GM12878 (cell line): Measurements from ENCODE around the gene METTL8. TPM values are rescaled to one million over a fixed set of nuclear protein-coding genes. Genes with fewer than 3 reads are reported as not detected.

Experiments used
- ATAC-seq: fragments of 200-7000 bp; cut with Tn5 transposase; 3 replicates; pipeline ENCODE4 v1.9.1; 2020; ENCODE audit warnings: mild to moderate bottlenecking, moderate library complexity
- BruUV-seq: library from RNA; stranded (reverse); fragments of 400-500 nt; replicated peaks from 2 replicates; lab custom pipeline; 2021; lab: Mats Ljungman, UMichigan
- CTCF ChIA-PET: fragments of 300-600 bp; sonication (Branson Sonifier 250); formaldehyde crosslinking; extraction: SDS; loops from one replicate; lab custom pipeline; 2021; ENCODE audit warnings: inconsistent platforms; lab: Yijun Ruan, JAX
- POLR2A ChIA-PET: fragments of 350-600 bp; formaldehyde crosslinking; extraction: SDS; loops from one replicate; lab custom pipeline; 2021; ENCODE audit warnings: inconsistent platforms; lab: Charles Lee
- RAD21 ChIA-PET: fragments of 300-600 bp; sonication (Branson Sonifier 250); formaldehyde crosslinking; loops from one replicate; lab custom pipeline; 2023; ENCODE audit warnings: antibody characterized with exemption; ENCODE audit not compliant: unreplicated experiment; lab: Charles Lee
- SMC1A ChIA-PET: fragments of 300-600 bp; sonication (Branson Sonifier 250); formaldehyde crosslinking; loops from one replicate; lab custom pipeline; 2023; ENCODE audit not compliant: unreplicated experiment, uncharacterized antibody; lab: Charles Lee
- DNase-seq: peaks from one replicate; pipeline ENCODE4 v3.0.0-alpha.2; 2011; ENCODE audit warnings: low read depth, low spot score
- FAIRE-seq: peaks from 3 replicates; lab custom pipeline; 2011; peaks lifted over from hg19 to GRCh38; lab: Jason Lieb, UNC
- H2AFZ ChIP-seq: 2 replicates; pipeline ENCODE4 v1.6.0; 2011; ENCODE audit warnings: low read depth, low read length, control low read depth; ENCODE audit not compliant: control insufficient read depth
- H3K27ac ChIP-seq: 2 replicates; pipeline ENCODE4 v1.5.1; 2011; ENCODE audit warnings: control low read depth; ENCODE audit not compliant: control insufficient read depth, insufficient read depth
- H3K27me3 ChIP-seq, 2 experiments: replicated peaks in 1 of 2; 2 replicates each; pipeline versions ENCODE4 v1.6.0 to v1.6.1; 2011; ENCODE audit warnings: low read length in 1 of 2; ENCODE audit not compliant: control insufficient read depth in 2 of 2, insufficient read depth in 2 of 2
- H3K36me3 ChIP-seq, 2 experiments: 2 replicates each; pipeline ENCODE4 v1.5.1; 2011; ENCODE audit warnings: low read length in 1 of 2; ENCODE audit not compliant: control insufficient read depth in 2 of 2, insufficient read depth in 2 of 2
- H3K4me1 ChIP-seq: 2 replicates; pipeline ENCODE4 v1.6.1; 2011; ENCODE audit warnings: mild to moderate bottlenecking, low read length, moderate library complexity, mixed read lengths; ENCODE audit not compliant: control insufficient read depth, insufficient read depth
- H3K4me2 ChIP-seq: 2 replicates; pipeline ENCODE4 v1.6.0; 2011; ENCODE audit warnings: control low read depth; ENCODE audit not compliant: control insufficient read depth, insufficient read depth
- H3K4me3 ChIP-seq: fragments of 200-600 bp; sonication (generic); 2 replicates; pipeline ENCODE4 v1.5.1; 2016
- H3K79me2 ChIP-seq: 2 replicates; pipeline ENCODE4 v1.6.0; 2011; ENCODE audit warnings: low read length; ENCODE audit not compliant: control insufficient read depth, insufficient read depth
- H3K9ac ChIP-seq: 2 replicates; pipeline ENCODE4 v1.8.0; 2011; ENCODE audit warnings: low read length, control low read depth, mixed read lengths; ENCODE audit not compliant: control insufficient read depth, insufficient read depth
- H3K9me3 ChIP-seq: replicated peaks from 3 replicates; pipeline ENCODE4 v1.5.1; 2011; ENCODE audit warnings: mild to moderate bottlenecking, low read length; ENCODE audit not compliant: control insufficient read depth, insufficient read depth
- H4K20me1 ChIP-seq: 2 replicates; pipeline ENCODE4 v1.6.0; 2011; ENCODE audit not compliant: control insufficient read depth, insufficient read depth
- BCL11A ChIP-seq: IDR thresholded peaks from 2 replicates; pipeline ENCODE4 v1.6.1; 2011; ENCODE audit warnings: low read depth, low read length
- BCLAF1 ChIP-seq: fragments of 450-650 bp; IDR thresholded peaks from 2 replicates; pipeline ENCODE4 v1.6.1; 2017; ENCODE audit warnings: antibody characterized with exemption, mild to moderate bottlenecking, moderate library complexity
- CBFB ChIP-seq: IDR thresholded peaks from 2 replicates; pipeline ENCODE4 v1.6.1; 2016; ENCODE audit warnings: antibody characterized with exemption, low read depth
- CREM ChIP-seq: IDR thresholded peaks from 2 replicates; pipeline ENCODE4 v1.6.1; 2014; ENCODE audit warnings: antibody characterized with exemption, low read depth
- E4F1 ChIP-seq: fragments of 450-650 bp; IDR thresholded peaks from 2 replicates; pipeline ENCODE4 v1.6.1; 2018; ENCODE audit warnings: borderline replicate concordance, mild to moderate bottlenecking; ENCODE audit not compliant: partially characterized antibody
- ZBTB11 ChIP-seq: fragments of 450-650 bp; formaldehyde crosslinking; IDR thresholded peaks from 2 replicates; pipeline ENCODE4 v1.5.0; 2022; ENCODE audit warnings: mild to moderate bottlenecking, missing genetic modification characterization
- ZBTB4 ChIP-seq: fragments of 450-650 bp; formaldehyde crosslinking; IDR thresholded peaks from 2 replicates; pipeline ENCODE4 v1.4.0; 2022; ENCODE audit warnings: mild to moderate bottlenecking, moderate library complexity
- WGBS: methylation state at CpG from one replicate; pipeline ENCODE4 v1.1.6; 2016; ENCODE audit warnings: low lambda C conversion rate; ENCODE audit not compliant: insufficient replicate concordance, insufficient coverage; ENCODE audit errors: missing lambda C conversion rate; 5-methylcytosine and 5-hydroxymethylcytosine counted together
- in situ Hi-C: fragments of 300-500 bp; cut with MboI; formaldehyde crosslinking; loops from 9 replicates; pipeline ENCODE4 v1.14.3; 2018; ENCODE audit warnings: mixed read lengths
- intact Hi-C: fragments of 100-400 bp; cut with micrococcal nuclease; formaldehyde crosslinking; loops from one replicate; pipeline ENCODE4 v1.14.2; 2022; ENCODE audit not compliant: unreplicated experiment
- polyA plus RNA-seq, 11 experiments: library from polyadenylated mRNA; depleted of rRNA in 4 of 11; unstranded in 6 of 11; stranded (reverse) in 5 of 11; fragments of >200 nt; fragmentation: Nextera tagmentation in 4 of 11; fragmentation: Illumina TruSeq in 1 of 11; extraction: Ambion mirVana in 4 of 11; extraction: Trizol in 1 of 11; gene quantifications; 1 replicate in 1 of 11; 2 replicates in 10 of 11; pipeline versions ENCODE4 v1.2.1 to v1.2.3, GENCODE V29; 2011 to 2016; ENCODE audit warnings: inconsistent platforms in 2 of 11, missing spikeins in 2 of 11, low read depth in 1 of 11
- total RNA-seq, 4 experiments: library from RNA; depleted of rRNA in 3 of 4; stranded (reverse); fragments of >200 nt in 3 of 4; fragmentation: Illumina TruSeq in 1 of 4; extraction: Trizol in 1 of 4; gene quantifications; 2 replicates each; pipeline versions ENCODE4 v1.2.1 to v1.2.3, GENCODE V29; 2013 to 2021

The METTL8 gene
- total and polyA plus RNA-seq, 10 of the 15 experiments (the other 5 are each of a cell fraction or from before 2014, with no cell fraction given) = 30.8 to 96.3 (median 51.5) TPM

GRCh38 chr2:171323971-171324528 lies 109.7 kb downstream of the METTL8 start (continued):
- TF ChIP-seq BCLAF1 = no peak

GRCh38 chr2:171322928-171323327 lies 110.9 kb downstream of the METTL8 start:
- no peak overlapping the region for H3K4me3 ChIP-seq
- peaks cover 79% of the 10 kb centered on the region for H3K4me1 ChIP-seq
- peak overlapping the region; percentile 45 for H3K9ac ChIP-seq
- no peaks in the 10 kb centered on the region for H3K27me3 ChIP-seq
- CTCF ChIA-PET = interaction anchor here (0.6 to 11.3 kb wide), 6 partner anchors 24 to 164 kb away, joined by 3 to 110 read pairs (median 20); partner anchors contain the start of gene TLK1
- RAD21 ChIA-PET = interaction anchor here (0.6 to 14.6 kb wide), 13 partner anchors 10 to 195 kb away, joined by 3 to 215 read pairs (median 8); partner anchors contain the start of gene TLK1
- SMC1A ChIA-PET = interaction anchor here (0.6 to 18.9 kb wide), 15 partner anchors 9 to 164 kb away, joined by 3 to 273 read pairs (median 6); partner anchors contain the start of gene TLK1
- POLR2A ChIA-PET = interaction anchor here (0.6 to 12.0 kb wide), 11 partner anchors 9 to 164 kb away, joined by 3 to 168 read pairs (median 4); partner anchors contain the start of gene TLK1
- intact Hi-C loops = loop anchor here (5.0 to 10.0 kb wide), 2 partner anchors 202 to 351 kb away; partner anchors contain the start of gene CYBRD1
- H3K4me2 ChIP-seq = peak overlapping the region; percentile 32
- H3K27ac ChIP-seq = peak overlapping the region; percentile 100
- in situ Hi-C loops = loop anchor here (5.0 kb wide), 1 partner anchor 94 kb away; no protein-coding TSS in a partner anchor
- DNase-seq (no peak), FAIRE-seq (no peak), ATAC-seq (no peak)
- H2AFZ ChIP-seq = no peak overlapping the region
- BruUV-seq = no TSS peak
- H4K20me1 ChIP-seq = no peaks in the 10 kb centered on the region
- no peaks in the 10 kb centered on the region for H3K36me3 ChIP-seq
- WGBS = 73% methylated on average over 4 of the region's 4 CpGs
- H3K79me2 ChIP-seq = peaks cover 28% of the 10 kb centered on the region
- H3K9me3 ChIP-seq = no peaks in the 10 kb centered on the region
- TF ChIP-seq ZBTB4 (CRISPR knock-in tag) (peak; percentile 55; the same call in 1 of the 2 replicates), CREM (peak; percentile 9; the same call in 1 of the 2 replicates), CBFB (0 out of 2 replicates have a peak, but pooled peaks have one; percentile 3), E4F1 (no peak), BCL11A (no peak), ZBTB11 (0 out of 2 replicates have a peak, but pooled peaks have one; percentile 34)
